Keratinocyte (primary cell): Measurements from ENCODE around the gene ALG2. TPM values are rescaled to one million over a fixed set of nuclear protein-coding genes. Genes with fewer than 3 reads are reported as not detected.
A peak's percentile ranks its signal among the peaks of the same experiment; 100 is the strongest.

Source experiments
- DNase-seq: peaks from one replicate; pipeline ENCODE4 v3.0.0-alpha.2; 2011; ENCODE audit warnings: low read depth, missing footprints, low spot score
- FAIRE-seq: peaks from 2 replicates; lab custom pipeline; 2011; peaks lifted over from hg19 to GRCh38; lab: Jason Lieb, UNC
- H2AFZ ChIP-seq: 2 replicates; pipeline ENCODE4 v1.6.0; 2012; ENCODE audit warnings: low read length, control low read depth, inconsistent platforms; ENCODE audit not compliant: control insufficient read depth
- H3K27ac ChIP-seq: 2 replicates; pipeline ENCODE4 v1.5.1; 2011; ENCODE audit warnings: low read length; ENCODE audit not compliant: control insufficient read depth, insufficient read depth
- H3K27me3 ChIP-seq: 3 replicates; pipeline ENCODE4 v1.6.0; 2011; ENCODE audit warnings: low read length; ENCODE audit not compliant: control insufficient read depth, insufficient read depth; ENCODE audit errors: extremely low read depth
- H3K36me3 ChIP-seq, 2 experiments: 2 replicates in 1 of 2; 3 replicates in 1 of 2; pipeline ENCODE4 v1.5.1; 2011; ENCODE audit warnings: low read length in 2 of 2, mild to moderate bottlenecking in 1 of 2; ENCODE audit not compliant: control insufficient read depth in 2 of 2, insufficient read depth in 2 of 2; ENCODE audit errors: extremely low read depth in 1 of 2
- H3K4me1 ChIP-seq: 3 replicates; pipeline ENCODE4 v1.5.1; 2011; ENCODE audit warnings: low read length; ENCODE audit not compliant: control insufficient read depth, insufficient read depth; ENCODE audit errors: extremely low read depth
- H3K4me2 ChIP-seq: 3 replicates; pipeline ENCODE4 v1.6.0; 2011; ENCODE audit warnings: low read depth, low read length; ENCODE audit not compliant: control insufficient read depth, insufficient read depth; ENCODE audit errors: extremely low read depth
- H3K4me3 ChIP-seq, 3 experiments: fragments of 200-600 bp in 1 of 3; sonication (generic) in 1 of 3; 2 replicates in 2 of 3; 3 replicates in 1 of 3; pipeline ENCODE4 v1.5.1; 2011 to 2016; ENCODE audit warnings: low read length in 3 of 3, mild to moderate bottlenecking in 3 of 3, control low read depth in 2 of 3, inconsistent platforms in 1 of 3, low read depth in 1 of 3, mixed read lengths in 1 of 3, mixed run types in 1 of 3, moderate library complexity in 1 of 3; ENCODE audit not compliant: control insufficient read depth in 2 of 3, insufficient read depth in 2 of 3; ENCODE audit errors: extremely low read depth in 1 of 3
- H3K79me2 ChIP-seq: 2 replicates; pipeline ENCODE4 v1.6.0; 2012; ENCODE audit warnings: low read length; ENCODE audit not compliant: control insufficient read depth, insufficient read depth
- H3K9ac ChIP-seq: 3 replicates; pipeline ENCODE4 v1.6.0; 2011; ENCODE audit warnings: low read length; ENCODE audit not compliant: control insufficient read depth, insufficient read depth; ENCODE audit errors: extremely low read depth
- H3K9me1 ChIP-seq: 3 replicates; pipeline ENCODE4 v1.6.0; 2011; ENCODE audit warnings: low read length; ENCODE audit not compliant: control insufficient read depth, insufficient read depth; ENCODE audit errors: extremely low read depth
- H3K9me3 ChIP-seq: 2 replicates; pipeline ENCODE4 v1.5.1; 2012; ENCODE audit warnings: low read depth, low read length; ENCODE audit not compliant: control insufficient read depth
- H4K20me1 ChIP-seq: 3 replicates; pipeline ENCODE4 v1.6.0; 2011; ENCODE audit warnings: low read length; ENCODE audit not compliant: control insufficient read depth, insufficient read depth; ENCODE audit errors: extremely low read depth
- CTCF ChIP-seq, 3 experiments: IDR thresholded peaks in 1 of 3; conservative IDR thresholded peaks in 1 of 3; optimal IDR thresholded peaks in 1 of 3; 2 replicates in 2 of 3; 3 replicates in 1 of 3; pipeline versions ENCODE3 to v1.5.1; 2011; ENCODE audit warnings: low read length in 3 of 3, mild to moderate bottlenecking in 3 of 3, moderate library complexity in 2 of 3, control low read depth in 1 of 3, inconsistent platforms in 1 of 3; ENCODE audit not compliant: insufficient read depth in 2 of 3; ENCODE audit errors: extremely low read depth in 1 of 3
- EZH2 ChIP-seq: IDR thresholded peaks from one replicate; pipeline ENCODE4 v1.6.1; 2012; ENCODE audit warnings: inconsistent platforms, mild to moderate bottlenecking, low read length, moderate library complexity
- dilution Hi-C: fragments of 300-500 bp; cut with MboI; formaldehyde crosslinking; loops from one replicate; pipeline ENCODE4 v1.7.0; 2020; ENCODE audit warnings: low sequenced_read_pairs; ENCODE audit not compliant: extremely low pct_ligation_motif_present
- polyA plus RNA-seq, 5 experiments: library from polyadenylated mRNA; depleted of rRNA in 3 of 5; stranded (reverse) in 3 of 5; stranded (forward) in 1 of 5; unstranded in 1 of 5; fragments of >200 nt; gene quantifications; 1 replicate in 1 of 5; 2 replicates in 3 of 5; 3 replicates in 1 of 5; pipeline versions ENCODE4 v1.2.1 to v1.2.3, GENCODE V29; 2011 to 2012; ENCODE audit warnings: missing spikeins in 2 of 5, low read depth in 1 of 5, low replicate concordance in 1 of 5

Gene ALG2
- polyA plus RNA-seq, 1 donor (not counting 4 experiments of a cell fraction or from before 2014, with no cell fraction given) = 57.1 TPM

DNA sequence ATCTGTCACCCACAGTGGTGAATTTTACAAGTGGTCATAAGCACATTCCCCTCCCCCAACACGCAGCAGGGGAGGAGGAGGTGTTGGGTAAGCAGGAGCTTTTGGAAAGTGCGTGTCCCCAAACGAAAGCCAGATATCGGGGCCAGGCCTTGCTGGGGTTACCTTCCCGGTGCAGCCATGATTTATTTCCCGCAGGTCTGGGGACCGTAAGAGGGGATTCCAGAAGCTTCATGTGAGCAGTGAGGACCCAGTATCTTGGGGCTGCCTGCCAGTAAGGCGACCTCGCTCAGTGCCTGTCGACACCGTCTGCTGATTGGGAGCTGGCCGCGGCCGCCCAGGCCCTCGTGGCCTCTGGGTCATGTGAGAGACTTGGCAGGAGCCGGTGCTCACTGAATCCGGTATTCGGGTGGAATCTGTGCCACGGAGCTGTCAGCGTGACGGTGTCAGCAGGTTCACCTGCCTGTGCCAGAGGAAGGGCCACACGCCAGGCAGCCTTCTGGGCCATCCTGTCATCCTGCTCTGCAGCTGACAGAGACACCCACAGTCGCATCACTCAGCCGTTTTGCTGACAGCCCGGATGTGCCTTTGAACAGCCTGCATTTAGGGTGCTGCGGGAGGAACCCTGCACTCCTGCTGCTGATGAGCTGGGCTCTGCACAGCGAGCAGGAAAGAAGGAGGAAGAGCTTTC, 37.6 kb upstream of the ALG2 start:
- DNase-seq (no peak), FAIRE-seq (no peak)
- peak overlapping the region; percentile 72 for H2AFZ ChIP-seq
- no peaks in the 10 kb centered on the region for H3K36me3 ChIP-seq
- dilution Hi-C loops = no loop called here
- peak overlapping the region; percentile 50 for H3K4me2 ChIP-seq
- no peak for TF ChIP-seq CTCF (optimal IDR thresholded peaks at IDR 0.05 in 1 of 3, IDR thresholded peaks at IDR 0.05 in 1 of 3, conservative IDR thresholded peaks at IDR 0.05 in 1 of 3; ENCODE audit: extremely low read depth in 1 of 3, insufficient read depth in 2 of 3, low read length in 3 of 3)
- TF ChIP-seq EZH2 = no peak
- H3K9ac ChIP-seq = no peak overlapping the region
- no peaks in the 10 kb centered on the region for H3K9me3 ChIP-seq
- no peaks in the 10 kb centered on the region for H3K79me2 ChIP-seq
- no peak overlapping the region for H3K27ac ChIP-seq
- no peaks in the 10 kb centered on the region for H4K20me1 ChIP-seq
- H3K9me1 ChIP-seq = no peaks in the 10 kb centered on the region
- no peak overlapping the region for H3K4me3 ChIP-seq
- H3K27me3 ChIP-seq = peaks cover 4% of the 10 kb centered on the region
- no peaks in the 10 kb centered on the region for H3K4me1 ChIP-seq

DNA sequence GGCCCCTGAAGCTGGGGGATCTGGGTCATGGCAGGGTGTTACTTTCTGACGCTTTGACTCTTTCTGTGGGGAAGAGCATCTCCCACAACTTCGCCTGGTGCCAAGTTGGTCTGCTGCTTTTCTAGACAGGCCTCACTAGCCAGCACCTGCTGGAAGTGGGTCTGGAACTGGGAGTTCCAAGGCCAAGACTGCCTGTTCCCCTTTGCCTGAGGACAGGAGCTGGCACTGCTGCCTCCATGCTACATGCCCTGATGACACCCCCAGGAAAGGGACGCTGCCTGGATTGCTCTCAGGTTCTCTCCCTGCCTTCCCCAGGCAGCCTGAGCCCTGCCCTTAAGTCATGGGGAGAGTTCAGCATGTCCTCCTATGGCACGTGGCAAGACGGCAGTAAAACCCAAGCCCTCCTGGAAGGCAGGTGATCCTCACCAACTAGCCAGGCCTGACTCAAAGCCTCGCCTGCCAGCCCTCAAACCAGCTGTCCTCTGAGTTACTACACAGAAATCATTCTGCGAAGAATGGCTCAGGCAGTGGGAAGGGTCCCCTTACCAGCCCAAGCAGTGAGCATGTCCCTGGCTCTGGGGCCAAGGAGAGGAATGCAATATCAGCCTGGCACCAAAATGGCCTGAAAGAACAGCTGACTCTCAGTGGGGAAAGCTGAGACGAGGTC, 36.1 kb upstream of the ALG2 start:
- Histone ChIP-seq H3K9me1 (no peaks in the 10 kb centered on the region), H3K9ac (no peak overlapping the region), H3K27me3 (peaks cover 4% of the 10 kb centered on the region), H3K9me3 (no peaks in the 10 kb centered on the region), H2AFZ (no peak overlapping the region), H4K20me1 (no peaks in the 10 kb centered on the region), H3K36me3 (no peaks in the 10 kb centered on the region), H3K4me2 (no peak overlapping the region), H3K79me2 (no peaks in the 10 kb centered on the region), H3K4me1 (peaks cover 7% of the 10 kb centered on the region), H3K4me3 (no peak overlapping the region), H3K27ac (no peak overlapping the region)
- TF ChIP-seq EZH2 = no peak
- TF ChIP-seq CTCF (optimal IDR thresholded peaks at IDR 0.05 in 1 of 3, IDR thresholded peaks at IDR 0.05 in 1 of 3, conservative IDR thresholded peaks at IDR 0.05 in 1 of 3; ENCODE audit: extremely low read depth in 1 of 3, insufficient read depth in 2 of 3, low read length in 3 of 3) = no peak
- DNase-seq = no peak
- dilution Hi-C loops = no loop called here
- no peak for FAIRE-seq
